Jurkat, Clone E6-1 (cell line): ENCODE measurements around the gene FIGN. TPM values are rescaled to one million over a fixed set of nuclear protein-coding genes. Genes with fewer than 3 reads are reported as not detected.

ENCODE experiments used
- DNase-seq: peaks from one replicate; pipeline ENCODE4 v3.0.0-alpha.2; 2011; ENCODE audit warnings: low read depth, low spot score
- H3K4me3 ChIP-seq: 2 replicates; pipeline ENCODE4 v1.5.1; 2011; ENCODE audit warnings: mild to moderate bottlenecking, low read length, control low read depth, moderate library complexity
- polyA plus RNA-seq: library from polyadenylated mRNA; unstranded; fragments of >200 nt; gene quantifications from one replicate; pipeline ENCODE4 v1.2.1, GENCODE V29; 2012; ENCODE audit warnings: missing spikeins; ENCODE audit not compliant: insufficient read length, insufficient read depth

The FIGN gene
- not detected for polyA plus RNA-seq

- no peak within 1 kb of the TSS for H3K4me3 ChIP-seq
- DNase-seq, result no peak
These were observed at the start of gene FIGN for GRCh38 chr2:163735685-163736432. FIGN (minus strand) TSS chr2:163736008; CDS start chr2:163734927, 1,081 bp downstream.

GRCh38 chr2:163785162-163785561 lies 49.4 kb upstream of the FIGN start:
- no peak for DNase-seq
- no peak overlapping the region for H3K4me3 ChIP-seq

DNA sequence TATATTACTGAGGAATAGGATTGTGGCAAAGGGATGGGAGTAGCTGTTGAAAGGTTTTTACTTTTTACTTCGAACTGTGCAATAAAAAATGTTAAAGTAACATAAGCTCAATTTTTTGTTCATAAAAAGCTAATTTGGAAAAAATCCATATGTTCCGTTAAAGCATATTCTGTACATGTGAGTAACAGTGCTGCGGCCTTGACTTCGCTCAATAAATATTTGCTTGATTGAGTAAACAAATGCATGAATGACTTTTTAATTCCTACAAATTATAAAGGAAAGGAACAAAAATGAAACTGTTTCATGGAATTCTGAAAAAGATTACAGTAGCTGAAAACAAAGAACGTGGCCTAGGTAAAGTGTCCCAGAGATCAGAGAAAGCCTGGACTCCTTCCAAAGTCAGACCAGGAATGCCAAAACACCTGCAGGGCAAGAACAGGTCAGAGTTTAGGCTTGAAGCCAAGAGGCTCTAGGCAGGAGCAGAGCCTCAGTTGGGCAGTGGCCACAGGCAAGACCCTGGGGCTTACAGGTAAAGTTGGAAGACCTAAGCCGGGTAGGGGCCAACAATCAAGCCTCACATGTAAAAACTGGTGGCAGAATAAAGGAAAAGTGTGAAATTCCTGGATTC lies 44.3 kb upstream of the FIGN start:
- no peak for DNase-seq
- H3K4me3 ChIP-seq, result no peak overlapping the region

DNA sequence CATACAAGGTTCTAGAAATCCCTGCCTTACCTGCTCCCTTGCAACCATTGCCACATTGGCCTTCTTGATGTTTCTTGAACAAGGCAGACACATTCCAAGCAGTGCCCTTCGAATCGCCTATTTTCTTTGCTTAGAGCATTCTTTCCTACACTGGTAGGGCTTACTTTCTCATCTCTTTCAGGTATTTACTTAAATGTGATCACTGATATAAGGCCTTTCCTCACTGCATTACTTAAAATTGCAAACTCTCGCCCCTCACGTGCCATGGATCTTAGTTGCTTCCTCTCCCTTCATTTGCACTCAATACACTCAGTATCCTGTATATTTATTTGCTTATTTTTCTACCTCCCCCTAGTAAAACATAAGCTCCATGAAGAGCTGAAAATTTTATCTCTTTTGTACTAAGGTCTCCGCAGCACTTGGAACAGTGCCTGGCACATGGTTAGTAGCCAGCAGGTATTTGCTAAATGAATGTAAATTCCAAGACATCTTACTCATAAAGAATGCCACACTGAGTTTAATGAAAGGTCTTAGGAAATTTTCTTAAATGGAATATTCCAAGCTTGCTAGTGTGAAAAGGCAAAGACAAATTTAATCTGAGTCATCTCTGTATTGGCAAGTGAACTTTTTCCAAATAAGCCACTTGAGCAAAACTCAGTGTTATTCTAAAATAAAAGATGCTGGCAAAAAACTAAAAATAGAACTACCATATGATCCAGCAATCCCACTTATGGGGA lies 42.4 kb upstream of the FIGN start:
- DNase-seq, result no peak

GRCh38 chr2:163775304-163775703 lies 39.5 kb upstream of the FIGN start:
- no peak for DNase-seq
- H3K4me3 ChIP-seq, result no peak overlapping the region

More for the DNA sequence above, 42.4 kb upstream of the FIGN start:
- H3K4me3 ChIP-seq, result no peak overlapping the region

DNA sequence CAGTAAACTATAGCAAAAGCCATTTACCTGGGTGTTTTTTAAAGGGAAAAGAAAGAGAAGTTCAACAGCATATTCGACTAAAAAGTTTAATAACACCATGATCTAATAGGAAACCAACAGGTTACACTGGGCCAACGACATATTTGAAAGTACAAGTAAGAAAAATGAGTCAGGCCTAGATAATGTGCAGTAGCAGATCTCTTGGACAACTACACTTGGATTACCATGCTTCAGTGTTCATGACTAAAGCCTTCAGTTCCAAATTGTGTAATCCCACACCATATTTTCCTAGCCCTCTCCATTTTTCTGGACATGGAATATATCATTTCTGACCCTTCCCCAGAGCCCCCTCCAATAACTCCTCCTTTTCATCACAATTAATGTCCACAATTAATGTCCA lies 39.1 kb upstream of the FIGN start:
- no peak for DNase-seq
- H3K4me3 ChIP-seq, result no peak overlapping the region

GRCh38 chr2:163773276-163773675 lies 37.5 kb upstream of the FIGN start:
- DNase-seq, result no peak
- no peak overlapping the region for H3K4me3 ChIP-seq

DNA sequence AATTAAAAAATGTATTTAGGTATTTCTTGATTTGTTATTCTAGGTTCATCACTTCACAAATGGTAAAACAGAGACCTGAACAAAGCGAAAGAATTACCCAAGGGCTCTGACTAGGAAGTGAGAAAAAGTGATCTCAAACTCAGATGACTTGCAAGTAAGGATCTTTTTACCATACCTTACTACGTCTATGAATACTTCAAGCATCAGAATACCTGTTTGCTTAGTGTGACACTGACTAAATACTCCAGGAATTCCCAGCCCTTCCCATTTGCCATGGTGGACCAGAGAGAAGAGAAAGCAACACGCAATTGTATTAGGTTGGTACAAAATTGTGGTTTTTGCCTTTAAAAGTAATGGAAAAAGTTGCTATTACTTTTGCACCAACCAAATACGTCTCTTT lies 35.8 kb upstream of the FIGN start:
- H3K4me3 ChIP-seq, result no peak overlapping the region
- DNase-seq, result no peak

DNA sequence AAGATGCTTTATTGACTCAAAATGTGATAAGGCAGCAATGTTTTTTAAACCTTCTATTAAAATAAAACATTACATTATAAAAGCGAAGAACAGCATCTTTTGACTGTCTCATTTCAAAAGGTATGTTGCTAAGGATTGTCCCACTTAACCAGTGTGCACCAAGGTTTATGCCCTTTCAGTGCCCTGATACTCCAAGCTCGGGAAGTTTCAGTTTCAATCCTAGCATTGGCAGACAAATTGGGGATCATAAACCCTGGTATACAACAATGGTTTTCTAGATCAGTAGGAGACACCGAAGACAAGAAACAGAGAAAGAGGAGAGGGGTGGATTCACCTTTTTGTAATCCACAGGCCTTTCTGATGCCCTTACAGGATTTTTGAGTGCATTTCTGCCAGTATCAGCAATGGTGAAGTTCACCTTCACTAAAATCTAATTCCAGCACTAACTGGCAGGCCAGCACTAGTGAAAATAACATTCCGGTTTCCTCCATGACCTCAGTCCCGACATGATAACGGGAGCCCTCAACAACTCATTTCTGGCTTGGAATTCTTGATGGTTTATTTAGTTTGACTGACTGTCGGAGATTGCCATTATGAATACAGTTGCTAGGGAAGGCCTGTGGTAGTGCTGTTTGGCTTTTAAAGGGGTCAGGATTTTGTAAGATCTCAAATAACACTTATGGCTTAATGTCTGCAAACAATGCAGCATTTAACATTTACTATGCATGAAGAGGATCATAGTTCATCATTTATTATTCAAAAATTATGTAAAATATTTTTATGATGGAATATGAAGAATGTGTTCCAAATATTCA lies 33.3 kb upstream of the FIGN start:
- no peak for DNase-seq
- no peak overlapping the region for H3K4me3 ChIP-seq

DNA sequence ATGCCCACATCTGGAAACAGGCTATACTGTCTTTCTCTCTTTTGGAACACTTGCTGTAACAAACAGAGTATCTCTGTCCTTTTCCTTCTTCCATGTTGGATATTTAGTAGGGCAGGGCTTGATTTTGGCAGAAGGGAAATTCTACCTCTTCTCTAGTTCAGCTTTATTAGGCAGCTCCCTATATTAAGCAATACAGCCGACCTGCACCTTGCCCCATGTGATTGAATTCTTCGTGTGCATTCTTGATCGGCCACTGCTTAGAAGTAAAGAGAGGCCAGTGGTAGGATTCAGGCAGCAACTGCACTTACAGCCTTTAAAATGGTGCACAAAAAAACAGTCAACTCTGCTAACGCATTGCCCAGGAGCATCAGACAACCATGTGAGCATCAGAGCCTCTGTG lies 31.3 kb upstream of the FIGN start:
- no peak overlapping the region for H3K4me3 ChIP-seq
- no peak for DNase-seq

DNA sequence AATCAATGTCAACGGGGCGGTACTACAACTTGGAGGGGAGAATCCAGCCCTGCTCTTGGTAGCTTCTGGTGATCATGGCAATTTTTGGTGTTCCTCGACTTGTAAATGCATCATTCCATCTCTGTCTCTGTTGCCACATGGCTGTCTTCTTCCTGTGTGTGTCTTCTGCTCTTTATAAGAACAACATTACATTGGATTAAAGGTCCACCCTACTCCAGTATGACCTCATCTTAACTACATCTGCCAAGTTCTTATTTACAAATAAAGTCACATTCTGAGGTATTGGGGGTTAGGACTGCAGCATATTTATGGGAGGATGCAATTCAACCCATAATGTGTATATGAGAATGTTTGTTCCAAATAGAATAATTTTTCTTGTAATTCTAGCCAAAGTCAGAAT lies 28.8 kb upstream of the FIGN start:
- no peak overlapping the region for H3K4me3 ChIP-seq
- DNase-seq, result no peak

DNA sequence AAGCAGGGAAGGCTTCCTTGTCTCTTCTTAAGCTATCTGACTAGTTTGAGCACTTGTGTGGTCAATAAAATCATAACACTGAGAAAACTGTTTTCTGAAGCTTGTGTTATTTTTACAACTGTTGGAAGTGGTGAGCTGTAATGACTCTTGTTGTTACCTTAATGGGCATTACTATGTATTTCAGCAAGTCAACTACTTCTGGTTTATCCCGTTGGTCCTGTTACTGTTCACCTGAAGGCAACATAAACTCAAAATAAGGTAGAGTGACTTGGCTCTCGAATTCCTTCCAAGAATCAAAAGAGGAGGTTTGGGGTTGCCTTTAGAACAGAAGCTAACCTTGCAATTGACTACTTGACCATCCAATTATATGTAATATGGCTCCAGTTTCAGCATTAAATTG lies 23.2 kb upstream of the FIGN start:
- H3K4me3 ChIP-seq, result no peak overlapping the region
- DNase-seq, result no peak

- no peak for DNase-seq
- no peak overlapping the region for H3K4me3 ChIP-seq
These were observed 22.0 kb upstream of the FIGN start for GRCh38 chr2:163757814-163758213.

- H3K4me3 ChIP-seq, result no peak overlapping the region
- DNase-seq, result no peak
These were observed 20.8 kb upstream of the FIGN start for GRCh38 chr2:163756588-163756987.

DNA sequence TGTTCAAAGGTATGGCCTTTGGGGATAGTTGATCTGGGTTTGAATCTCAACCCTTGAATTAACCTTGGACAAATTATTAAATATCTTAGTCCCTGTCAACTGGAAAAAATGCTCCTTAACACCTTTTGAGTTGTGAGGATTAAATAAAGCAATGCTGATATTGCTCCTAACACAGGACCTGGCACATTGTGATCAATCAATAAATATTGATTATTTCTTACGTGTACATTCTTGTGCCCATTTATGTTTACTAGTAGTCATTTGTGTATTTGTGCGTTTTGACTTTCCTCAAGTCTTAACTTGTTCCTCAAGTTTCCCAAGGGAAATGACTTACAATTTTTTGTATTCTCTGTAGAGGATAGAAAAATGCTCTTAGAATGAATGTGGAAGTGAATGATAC lies 19.6 kb upstream of the FIGN start:
- DNase-seq, result no peak
- H3K4me3 ChIP-seq, result no peak overlapping the region

DNA sequence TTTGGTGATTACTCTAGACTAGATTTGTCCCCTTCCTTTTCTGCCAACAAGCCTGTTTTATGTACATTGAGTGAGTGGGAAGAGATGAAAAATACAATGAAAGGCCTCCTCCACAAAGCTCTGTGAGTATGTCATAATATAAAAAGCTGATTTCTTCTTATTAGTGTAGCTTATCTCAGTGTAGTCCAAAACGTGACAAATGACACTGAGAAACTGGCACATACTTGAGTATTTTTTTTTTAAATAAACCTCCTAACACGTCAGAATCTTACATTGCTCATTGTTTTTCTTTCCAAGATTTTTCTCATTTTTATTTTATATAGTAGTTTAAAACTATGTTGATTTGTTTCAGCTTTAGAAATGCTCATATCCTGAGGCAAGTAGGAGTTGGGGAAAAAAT lies 17.9 kb upstream of the FIGN start:
- no peak overlapping the region for H3K4me3 ChIP-seq
- DNase-seq, result no peak

DNA sequence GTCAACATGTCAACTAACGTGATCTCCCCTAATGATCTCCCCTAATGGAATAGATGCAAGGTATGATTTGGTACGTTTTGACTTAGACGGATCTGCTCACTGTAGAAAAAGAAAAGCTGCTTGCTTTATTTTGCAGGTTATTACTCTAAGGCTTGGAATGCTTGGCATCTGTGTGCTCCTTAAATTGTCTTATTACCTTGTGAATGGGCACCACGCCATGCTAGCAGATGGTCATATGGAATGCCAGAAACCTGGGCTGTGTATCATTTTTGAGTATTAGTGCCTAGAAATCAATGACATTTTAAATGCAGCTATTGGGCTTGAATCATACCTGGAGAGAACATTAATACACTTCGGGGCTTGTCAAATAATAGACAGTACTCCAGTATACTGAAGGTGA lies 16.5 kb upstream of the FIGN start:
- H3K4me3 ChIP-seq, result no peak overlapping the region
- no peak for DNase-seq

GRCh38 chr2:163751696-163752095 lies 15.9 kb upstream of the FIGN start:
- H3K4me3 ChIP-seq, result no peak overlapping the region

DNA sequence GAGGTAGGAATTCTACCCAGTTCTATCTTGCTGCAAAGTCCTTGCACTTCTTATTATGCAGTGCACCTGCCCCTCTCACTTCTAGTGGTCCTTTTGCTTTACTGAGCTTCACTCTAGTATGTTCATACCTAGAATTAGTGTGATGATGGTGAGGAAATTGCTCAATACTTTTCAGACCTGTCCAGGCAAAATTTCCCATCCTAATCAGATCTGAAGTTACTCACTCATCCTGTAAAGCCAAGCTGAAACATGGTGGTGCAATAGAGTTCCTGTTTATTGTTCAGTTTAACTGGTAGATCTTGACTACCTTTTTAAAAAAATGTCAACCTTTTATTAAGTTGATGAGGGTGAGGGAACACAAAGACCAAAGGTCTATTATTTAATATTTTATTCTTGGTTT lies 12.6 kb upstream of the FIGN start:
- DNase-seq, result no peak
- no peak overlapping the region for H3K4me3 ChIP-seq

More at GRCh38 chr2:163751696-163752095, 15.9 kb upstream of the FIGN start:
- DNase-seq, result no peak
